ENCODE measurements around the gene PAMR1.

Gene PAMR1

GRCh38 chr11:35491231-35491871 lies 34.1 kb downstream of the PAMR1 start:
- DNase-seq, result no peak

DNA sequence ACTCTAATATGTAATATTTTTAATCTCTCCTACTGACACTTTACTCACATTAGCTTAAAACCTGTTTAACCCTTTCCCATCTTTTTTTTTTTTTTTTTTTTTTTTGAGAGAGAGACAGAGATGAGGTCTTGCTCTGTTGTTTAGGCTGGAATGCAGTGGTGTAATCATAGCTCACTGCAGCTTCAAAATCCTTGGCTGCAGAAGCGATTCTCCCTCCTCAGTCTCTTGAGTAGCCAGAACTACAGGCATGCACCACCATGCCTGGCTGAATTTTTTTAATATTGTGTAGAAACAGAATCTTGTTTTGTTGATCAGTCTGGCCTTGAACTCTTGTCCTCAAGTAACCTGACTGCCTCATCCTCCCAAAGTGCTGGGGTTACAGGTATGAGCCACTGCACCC lies 37.3 kb downstream of the PAMR1 start:
- no peak for DNase-seq

GRCh38 chr11:35487532-35488078 lies 37.8 kb downstream of the PAMR1 start:
- DNase-seq, result no peak

DNA sequence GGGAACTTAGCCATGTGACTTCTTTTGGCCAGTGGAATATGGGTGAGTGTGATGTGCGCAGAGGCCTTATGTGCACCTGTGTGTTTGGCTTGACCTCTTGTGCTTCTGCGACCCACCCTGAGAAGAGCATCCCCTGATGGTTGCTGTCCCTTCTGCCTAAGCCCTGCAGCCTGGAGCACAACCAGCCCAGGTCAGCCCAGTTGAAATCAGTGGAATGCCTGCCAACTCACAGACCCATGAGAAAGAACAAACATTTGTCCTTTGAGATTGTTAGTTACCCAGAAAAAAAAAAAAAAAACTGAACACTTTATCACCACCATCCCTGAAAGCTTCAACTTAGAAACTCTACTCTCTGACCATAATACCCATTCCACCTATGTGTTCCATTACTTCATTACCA lies 38.5 kb downstream of the PAMR1 start:
- DNase-seq, result no peak

DNA sequence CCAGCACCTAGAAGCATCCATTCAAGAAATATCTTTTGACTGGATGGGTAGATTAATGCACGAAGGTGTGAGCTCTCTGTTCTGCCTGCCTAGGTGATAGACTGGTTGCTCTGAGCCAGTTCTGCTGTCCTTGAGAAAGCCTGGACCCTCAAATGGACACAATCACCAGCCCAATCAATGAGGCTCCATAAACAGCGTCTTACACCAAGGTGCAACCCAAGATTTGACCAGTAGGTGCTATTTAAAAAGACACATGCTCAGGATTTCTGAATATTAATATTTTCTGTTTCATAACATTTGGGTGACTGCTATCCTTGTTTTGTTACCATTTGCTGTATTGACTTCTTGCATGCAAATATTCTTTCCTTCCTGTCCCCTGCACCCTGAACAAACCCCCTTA lies 39.0 kb downstream of the PAMR1 start:
- no peak for DNase-seq

DNA sequence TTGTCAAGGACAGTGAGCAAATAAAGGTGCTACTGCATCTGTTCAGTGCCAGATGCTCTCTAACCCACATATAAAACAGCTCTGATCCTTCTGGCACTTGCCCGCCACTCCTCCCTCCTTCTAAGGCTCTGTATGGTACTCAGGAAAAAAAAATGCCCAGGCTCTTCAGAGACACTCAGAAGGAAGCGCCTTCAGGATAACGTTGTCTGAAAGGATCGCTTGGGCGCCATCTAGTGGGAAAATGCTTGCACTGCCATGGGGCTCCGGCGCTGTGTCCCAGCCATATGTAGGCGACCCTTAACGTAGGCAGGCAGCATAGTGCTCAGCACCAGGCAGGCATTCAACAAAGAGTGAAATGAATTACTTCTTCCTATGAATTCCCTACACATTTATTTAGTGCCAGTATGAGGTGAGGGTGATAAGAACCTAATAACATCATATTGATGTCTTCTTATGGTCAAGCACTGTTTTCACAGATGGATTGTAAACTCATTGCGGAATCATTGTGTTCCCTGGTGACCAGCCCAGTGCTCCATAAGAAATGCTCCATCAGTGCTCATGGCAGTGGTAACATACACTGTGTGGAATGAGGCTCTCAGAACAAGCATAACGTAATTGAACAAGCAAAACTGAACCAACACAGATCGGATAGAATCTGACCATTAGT lies 39.6 kb downstream of the PAMR1 start:
- DNase-seq, result peak; percentile 78

- DNase-seq, result no peak
Observed at GRCh38 chr11:35484435-35484834, 41.0 kb downstream of the PAMR1 start.

DNA sequence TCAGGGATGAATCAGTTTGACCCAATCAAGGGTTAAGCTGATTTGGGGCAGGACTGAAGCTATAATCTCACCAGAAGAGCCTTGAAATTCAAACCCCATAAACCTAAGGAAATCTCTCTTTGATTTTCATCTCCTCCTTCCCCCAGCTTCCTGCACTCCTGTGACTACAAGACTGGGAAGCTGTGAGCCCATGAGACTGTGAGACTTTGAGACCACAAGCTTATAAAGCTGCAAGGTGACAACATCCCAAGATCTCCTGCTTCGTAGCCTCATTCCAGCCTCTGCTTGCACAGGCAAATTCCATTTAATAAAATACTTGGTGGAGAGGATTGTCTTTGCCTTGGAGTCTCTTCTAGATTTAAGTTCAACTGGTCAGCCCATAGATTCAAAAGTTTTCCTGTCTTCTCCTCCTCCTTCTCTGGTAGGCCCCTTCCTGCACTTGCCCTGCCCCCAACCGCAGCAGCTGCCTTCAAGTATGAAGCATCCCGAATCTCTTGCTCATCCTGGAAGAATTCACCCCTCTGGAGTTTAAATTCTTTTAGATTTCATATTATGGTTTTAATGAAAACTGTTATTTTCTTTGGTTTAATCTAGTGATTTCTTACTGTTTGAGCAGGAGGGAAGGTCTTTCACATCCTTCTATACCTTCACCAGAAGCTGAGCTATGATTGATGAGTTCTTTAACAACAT lies 42.1 kb downstream of the PAMR1 start:
- DNase-seq, result no peak

DNA sequence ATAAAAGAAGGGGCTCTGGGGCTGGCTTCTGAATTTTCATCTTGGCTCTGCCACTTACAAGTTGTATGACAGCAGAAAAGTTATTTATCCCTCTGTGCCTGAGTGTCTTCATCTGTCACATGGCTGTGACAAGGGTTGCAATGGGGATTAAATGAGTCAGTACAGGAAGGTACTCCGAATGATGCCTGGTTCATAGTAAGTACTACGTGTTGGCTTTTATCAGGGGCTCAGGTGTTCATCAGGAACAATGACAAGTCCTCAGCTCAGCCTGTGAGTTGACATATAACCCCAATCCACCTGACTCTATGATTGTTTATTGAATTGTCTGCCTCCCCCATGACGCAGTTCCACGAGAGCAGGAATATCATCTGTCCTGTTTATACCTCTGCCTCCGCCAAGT lies 45.7 kb downstream of the PAMR1 start:
- DNase-seq, result no peak

GRCh38 chr11:35478471-35479091 lies 46.8 kb downstream of the PAMR1 start:
- no peak for DNase-seq

GRCh38 chr11:35477901-35478300 lies 47.5 kb downstream of the PAMR1 start:
- DNase-seq, result no peak

- DNase-seq, result no peak
Observed at GRCh38 chr11:35474688-35475087, 50.7 kb downstream of the PAMR1 start.

- DNase-seq, result no peak
Observed at GRCh38 chr11:35473795-35474374, 51.5 kb downstream of the PAMR1 start.

DNA sequence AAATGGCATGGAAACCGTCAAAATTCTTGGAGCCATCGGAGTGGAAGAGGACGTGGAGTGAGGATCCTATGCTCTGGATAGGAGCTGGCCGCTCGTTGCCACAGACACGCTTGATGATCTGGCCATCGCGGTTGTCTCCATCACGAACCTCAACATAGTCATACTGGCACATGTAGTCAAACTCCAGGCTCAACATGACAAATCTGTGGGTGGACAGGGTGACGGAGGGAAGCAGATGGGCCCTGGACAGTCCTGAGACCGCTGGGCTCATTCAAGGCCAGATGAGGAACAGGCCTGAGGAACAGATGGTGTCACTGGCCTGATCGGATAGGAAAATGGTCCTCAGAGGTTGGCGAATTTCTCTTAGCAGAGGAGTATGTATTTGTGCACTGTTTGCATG lies 54.8 kb downstream of the PAMR1 start:
- no peak for DNase-seq

DNA sequence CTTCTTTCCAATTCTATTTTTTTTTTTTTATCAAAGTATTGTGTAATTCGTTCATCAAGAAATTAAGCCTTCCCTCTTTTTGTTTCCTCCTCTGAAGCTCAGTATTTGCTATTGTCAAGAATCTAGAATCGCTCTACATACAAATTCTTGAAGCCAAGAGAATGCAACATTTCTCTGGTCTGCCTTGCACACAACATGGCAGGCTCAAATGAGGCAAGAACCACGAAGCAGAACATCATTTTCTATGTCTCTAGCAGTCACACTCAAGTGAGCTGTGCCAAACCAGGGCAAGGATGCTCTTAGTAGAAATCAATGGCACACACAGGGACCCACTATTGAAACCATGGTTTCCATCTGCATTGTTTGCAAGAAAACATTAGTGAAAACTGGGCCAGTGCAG lies 59.4 kb downstream of the PAMR1 start:
- no peak for DNase-seq

DNA sequence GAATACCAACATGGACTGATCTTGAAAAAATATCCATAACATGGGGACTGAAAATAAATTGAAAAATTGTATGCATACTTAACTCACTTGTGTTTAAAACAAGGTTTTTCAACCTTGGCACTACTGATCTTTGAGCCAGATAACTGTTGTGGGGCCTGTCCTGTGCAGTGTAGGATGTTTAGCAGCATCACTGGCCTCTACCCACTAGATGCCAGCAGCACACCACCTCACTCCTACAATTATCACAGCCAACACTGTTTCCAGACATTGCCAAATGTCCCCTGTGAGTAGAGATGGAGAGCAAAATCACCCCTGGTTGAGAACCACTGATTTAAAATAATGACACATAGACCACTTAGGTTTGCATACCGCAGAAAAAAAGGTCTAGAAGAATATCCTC lies 61.1 kb downstream of the PAMR1 start:
- DNase-seq, result no peak

DNA sequence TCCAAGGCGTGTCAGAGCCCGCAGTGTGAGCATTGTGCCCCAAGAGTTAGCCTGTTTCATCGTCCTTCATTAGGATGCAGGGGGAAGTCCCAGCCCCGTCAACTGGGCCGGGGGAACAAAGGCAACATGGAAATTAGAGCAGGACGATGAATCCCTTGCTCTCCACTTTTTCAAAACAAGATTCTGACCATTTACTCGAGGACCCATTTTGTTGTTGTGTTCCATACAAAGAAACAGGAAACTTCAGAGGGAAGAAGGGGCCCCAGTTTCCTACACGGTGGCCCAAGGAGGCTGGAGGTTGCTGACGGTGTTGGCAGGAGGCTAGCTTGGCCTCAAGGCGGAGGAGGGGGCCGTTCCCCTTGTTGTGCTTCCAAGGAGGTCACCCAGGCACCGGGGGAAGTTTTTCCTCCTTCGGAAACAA lies 62.1 kb downstream of the PAMR1 start:
- no peak for DNase-seq

DNA sequence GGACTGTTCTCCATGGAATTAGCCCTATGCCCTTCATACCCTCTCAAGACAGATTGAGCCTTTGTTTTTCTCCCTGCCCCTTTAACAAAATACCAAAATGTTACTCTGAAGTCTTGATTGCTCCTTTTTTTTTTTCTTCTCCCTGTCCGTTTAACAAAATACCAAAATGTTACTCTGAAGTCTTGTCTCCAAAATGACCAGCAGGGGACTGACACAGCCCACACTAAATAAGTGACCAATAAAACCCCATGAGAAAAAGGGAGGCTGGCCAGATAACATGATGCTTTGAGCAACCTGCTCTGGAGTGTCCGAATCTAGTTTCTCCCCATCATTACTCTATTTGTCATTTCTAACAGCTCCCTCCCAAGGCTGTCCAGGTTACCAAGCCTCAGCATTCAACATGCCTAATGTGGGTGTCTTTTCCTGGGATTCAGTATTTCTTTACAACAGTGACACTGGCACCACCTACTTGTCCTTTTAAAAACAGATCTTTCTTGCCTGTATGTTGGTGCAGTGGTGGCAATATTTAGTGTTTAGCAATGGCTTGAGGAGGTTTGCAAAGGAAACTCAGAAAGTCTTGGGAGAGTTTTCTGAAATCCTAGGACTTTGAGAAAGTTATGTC lies 63.4 kb downstream of the PAMR1 start:
- DNase-seq, result no peak

DNA sequence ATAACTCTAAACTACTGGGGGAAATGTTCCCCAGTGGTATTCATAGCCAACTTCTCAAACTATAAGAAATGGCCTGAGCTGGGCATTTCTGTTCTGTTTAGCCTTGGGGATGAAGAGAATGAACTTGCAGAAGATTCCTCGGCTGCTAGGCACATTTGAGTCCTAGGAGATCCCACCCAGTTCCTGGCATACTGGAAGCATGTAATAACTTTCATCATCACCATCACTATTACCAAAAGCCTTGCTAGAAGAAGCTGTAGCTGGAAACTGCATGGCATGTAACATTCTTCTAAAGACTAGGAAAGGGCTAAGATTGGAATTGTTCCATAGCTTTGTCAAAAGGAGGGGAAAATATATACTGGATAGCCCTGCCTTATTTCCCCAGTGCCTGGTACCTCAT lies 65.9 kb downstream of the PAMR1 start:
- no peak for DNase-seq

- DNase-seq, result no peak
Observed at GRCh38 chr11:35458846-35459245, 66.6 kb downstream of the PAMR1 start.

- DNase-seq, result no peak
Observed at GRCh38 chr11:35454362-35454761, 71.1 kb downstream of the PAMR1 start.

- DNase-seq, result no peak
Observed at GRCh38 chr11:35436581-35437250, 88.7 kb downstream of the PAMR1 start.

Data from activated naive CD4-positive, alpha-beta T cell treated with Interleukin-2 at 50 U/mL for 16 hours (primary cell).